GM19438 (cell line): ENCODE data around the gene TRABD.
"Not testable (repeated sequence)": the region's sequence is repeated elsewhere in the genome, so short reads cannot be mapped to it uniquely, and the experiment has no call there.

ENCODE experiments used
- ATAC-seq: cut with Tn5 transposase; IDR thresholded peaks from one replicate; pipeline ENCODE4 v1.9.1; 2021; ENCODE audit warnings: low read depth; ENCODE audit not compliant: unreplicated experiment

Gene TRABD, protein sequence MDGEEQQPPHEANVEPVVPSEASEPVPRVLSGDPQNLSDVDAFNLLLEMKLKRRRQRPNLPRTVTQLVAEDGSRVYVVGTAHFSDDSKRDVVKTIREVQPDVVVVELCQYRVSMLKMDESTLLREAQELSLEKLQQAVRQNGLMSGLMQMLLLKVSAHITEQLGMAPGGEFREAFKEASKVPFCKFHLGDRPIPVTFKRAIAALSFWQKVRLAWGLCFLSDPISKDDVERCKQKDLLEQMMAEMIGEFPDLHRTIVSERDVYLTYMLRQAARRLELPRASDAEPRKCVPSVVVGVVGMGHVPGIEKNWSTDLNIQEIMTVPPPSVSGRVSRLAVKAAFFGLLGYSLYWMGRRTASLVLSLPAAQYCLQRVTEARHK

GRCh38 chr22:50185375-50186087 is at the start of gene TRABD:
TSS of gene TRABD (plus strand) at chr22:50185913. CDS start at chr22:50193061, 7,148 bp downstream.
- no peak for ATAC-seq

GRCh38 chr22:50136581-50137015 is 49.1 kb upstream of the TRABD start:
- no peak for ATAC-seq

- not testable (repeated sequence) for ATAC-seq
These were observed 48.4 kb upstream of the TRABD start for GRCh38 chr22:50137277-50137676.

DNA sequence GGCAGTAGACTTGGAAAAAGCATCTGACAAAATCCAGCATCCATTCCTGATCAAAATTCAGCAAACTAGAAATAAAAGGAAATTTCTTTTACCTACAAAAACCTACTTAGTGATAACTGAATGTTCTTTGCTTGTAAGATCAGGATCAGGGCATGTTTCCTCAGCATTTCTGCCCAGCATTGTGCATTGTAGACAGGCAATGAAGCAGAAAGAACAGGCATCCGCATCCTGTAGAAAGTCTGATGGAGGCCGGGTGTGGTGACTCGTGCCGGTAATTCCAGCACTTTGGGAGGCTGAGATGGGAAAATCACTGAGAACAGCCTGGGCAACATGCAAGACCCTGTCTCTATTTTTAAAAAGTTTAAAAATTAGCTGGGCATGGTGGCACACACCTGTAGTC is 47.7 kb upstream of the TRABD start:
- ATAC-seq = no peak

- ATAC-seq = no peak
These were observed 46.7 kb upstream of the TRABD start for GRCh38 chr22:50138988-50139387.

DNA sequence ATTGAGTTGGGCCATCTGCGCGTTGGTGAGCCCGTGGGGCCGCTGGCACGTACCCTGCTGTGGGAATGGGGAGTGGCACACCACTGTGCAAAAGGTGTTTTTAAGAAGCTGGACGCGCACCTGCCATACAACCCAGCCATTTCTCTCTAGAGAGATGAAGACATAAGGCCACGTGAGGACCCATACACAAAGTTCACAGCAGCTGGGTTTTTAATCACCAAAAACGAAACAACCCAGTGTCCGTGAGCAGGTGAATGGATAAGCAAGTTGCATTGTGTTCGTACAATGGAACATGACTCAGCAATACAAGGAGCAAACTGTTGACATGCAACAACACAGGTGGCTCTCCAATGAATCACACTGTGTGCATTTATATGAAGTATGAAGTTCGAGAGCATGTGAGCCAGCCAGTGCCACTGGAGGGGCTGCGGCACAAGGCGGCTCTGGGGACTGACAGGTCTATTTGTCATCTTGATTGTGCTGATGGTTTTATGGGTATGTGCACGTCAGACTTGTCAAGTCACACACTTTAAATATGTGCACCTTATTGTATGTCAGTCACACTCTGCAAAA is 45.8 kb upstream of the TRABD start:
- ATAC-seq = no peak

- ATAC-seq = no peak
These were observed 45.1 kb upstream of the TRABD start for GRCh38 chr22:50140615-50141014.

- no peak for ATAC-seq
These were observed 44.3 kb upstream of the TRABD start for GRCh38 chr22:50141462-50141861.

DNA sequence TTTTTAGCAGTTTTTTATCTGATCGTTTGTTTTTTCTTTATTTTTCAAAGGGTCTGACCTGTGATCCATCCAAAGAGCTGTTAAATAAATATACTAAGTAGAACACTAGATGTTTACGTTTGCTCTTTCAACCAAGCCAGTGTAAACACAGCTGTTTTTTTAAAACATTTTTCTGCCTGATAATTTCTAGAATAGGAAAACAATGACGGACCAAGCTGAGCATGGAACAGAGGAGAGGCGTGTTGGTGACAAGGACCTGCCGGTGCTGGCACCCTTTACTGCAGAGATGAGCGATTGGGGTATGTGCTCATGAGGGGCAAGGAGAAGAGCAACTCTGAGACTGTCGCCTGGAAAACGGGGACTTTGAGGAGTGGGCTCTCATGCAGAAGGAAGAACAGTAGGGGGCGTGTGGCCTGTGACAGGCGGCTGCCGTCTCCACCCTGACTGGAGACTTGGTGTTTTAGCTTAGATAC is 43.8 kb upstream of the TRABD start:
- ATAC-seq = no peak

DNA sequence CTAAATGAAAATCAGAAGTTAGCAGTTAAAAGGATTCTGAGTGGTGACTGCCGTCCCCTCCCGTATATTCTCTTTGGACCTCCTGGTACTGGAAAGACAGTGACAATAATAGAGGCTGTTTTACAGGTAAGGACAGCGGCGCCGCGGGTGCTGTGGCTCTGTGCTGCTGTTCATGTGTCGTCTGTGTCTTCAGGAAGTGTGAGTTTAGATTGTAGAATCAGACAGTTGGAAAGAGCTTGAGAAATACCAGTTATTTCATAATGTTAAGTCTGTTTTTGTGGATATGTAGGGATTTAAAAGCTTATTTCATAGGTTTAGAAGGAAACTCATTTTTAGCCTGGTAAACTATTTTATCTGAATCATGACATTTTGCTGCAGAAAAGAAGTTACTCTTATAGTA is 42.6 kb upstream of the TRABD start:
- no peak for ATAC-seq

GRCh38 chr22:50144005-50144614 is 41.6 kb upstream of the TRABD start:
- ATAC-seq = no peak

DNA sequence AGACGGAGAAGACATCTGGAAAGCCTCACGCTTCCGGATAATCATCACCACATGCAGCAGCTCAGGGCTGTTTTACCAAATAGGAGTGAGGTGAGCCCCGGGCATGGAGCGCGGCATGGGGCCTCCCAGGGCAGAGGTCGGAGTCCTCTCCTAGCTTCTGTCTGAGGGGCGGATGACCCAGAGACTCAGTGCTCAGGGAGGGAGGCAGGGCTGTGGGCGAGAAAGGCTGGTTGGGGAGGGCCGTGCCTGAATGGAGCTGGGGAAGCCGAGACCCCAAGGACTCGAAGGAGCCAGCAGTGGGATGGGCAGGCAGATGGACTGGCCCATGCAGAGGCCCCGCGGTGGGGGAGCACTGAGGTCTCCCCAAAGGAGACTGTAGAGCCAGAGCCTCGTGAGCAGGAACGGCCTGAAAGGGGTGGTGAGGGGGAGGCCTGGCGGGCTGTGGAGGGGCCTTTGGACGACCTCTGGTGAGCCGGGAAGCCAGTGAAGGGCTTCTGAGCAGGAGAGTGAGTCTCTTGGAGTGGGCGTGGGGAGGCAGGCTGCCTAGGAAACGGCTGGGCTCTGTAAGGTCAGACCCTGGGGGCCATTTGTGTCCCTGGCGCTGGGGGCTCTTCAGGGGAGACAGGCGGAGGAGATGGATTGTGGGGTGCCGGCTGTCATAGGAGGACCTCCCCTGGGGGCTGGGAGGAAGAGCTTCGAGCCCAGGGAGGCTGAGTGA is 39.8 kb upstream of the TRABD start:
- no peak for ATAC-seq

DNA sequence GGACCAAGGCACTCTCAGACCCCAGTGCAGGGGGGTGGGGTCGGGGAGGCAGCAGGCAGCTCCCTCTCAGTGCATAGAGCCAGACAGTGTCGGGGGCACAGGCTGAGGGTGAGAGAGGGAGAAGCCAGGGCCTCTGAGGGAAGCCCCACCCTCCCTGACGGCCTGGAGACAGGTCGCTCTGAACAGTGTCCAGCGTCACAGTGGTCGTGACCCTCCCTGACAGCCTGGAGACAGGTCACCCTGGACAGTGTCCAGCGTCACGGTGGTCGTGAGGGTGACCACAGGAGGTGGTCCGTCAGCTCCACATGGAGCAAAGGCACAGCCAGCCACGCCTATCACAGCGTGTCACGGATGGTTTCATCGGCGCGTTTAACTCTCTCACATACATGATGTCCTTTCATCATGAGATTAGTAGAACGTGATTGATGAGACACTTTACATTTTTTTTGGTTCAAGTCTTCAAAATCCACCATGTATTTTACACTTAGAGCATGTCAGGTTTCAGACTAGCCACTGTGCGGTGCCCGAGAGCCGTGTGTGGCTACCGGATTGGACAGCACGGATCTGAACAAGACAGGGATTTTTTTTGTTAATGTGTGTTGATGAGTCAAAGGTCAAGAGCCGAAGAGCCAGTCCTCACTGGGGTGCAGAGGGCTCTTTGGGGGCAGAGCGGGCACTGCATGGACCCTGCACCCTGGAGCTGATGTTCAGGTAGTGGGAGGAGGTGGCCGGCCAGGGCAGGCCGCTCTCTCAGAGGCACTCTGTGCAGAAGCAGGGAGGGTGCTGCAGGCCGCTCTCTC is 39.1 kb upstream of the TRABD start:
- no peak for ATAC-seq

- ATAC-seq = not testable (repeated sequence)
These were observed 38.2 kb upstream of the TRABD start for GRCh38 chr22:50147258-50148165.

DNA sequence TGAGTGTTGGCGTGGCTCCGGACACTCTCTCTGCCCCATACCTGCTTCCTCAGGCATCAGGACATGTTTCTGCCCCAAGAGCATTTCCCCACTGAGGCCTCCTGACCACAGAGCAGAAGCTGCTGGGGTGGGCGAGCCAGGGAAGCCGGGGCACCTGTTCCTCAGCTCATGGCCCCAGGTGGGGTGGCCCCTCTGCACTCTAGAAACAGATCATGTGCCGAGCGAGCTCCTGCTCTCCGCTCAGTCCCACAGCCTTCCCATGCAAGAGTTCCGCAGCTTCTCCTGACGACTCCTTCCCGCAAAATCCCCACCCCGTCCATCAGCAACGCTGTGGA is 37.6 kb upstream of the TRABD start:
- no peak for ATAC-seq

DNA sequence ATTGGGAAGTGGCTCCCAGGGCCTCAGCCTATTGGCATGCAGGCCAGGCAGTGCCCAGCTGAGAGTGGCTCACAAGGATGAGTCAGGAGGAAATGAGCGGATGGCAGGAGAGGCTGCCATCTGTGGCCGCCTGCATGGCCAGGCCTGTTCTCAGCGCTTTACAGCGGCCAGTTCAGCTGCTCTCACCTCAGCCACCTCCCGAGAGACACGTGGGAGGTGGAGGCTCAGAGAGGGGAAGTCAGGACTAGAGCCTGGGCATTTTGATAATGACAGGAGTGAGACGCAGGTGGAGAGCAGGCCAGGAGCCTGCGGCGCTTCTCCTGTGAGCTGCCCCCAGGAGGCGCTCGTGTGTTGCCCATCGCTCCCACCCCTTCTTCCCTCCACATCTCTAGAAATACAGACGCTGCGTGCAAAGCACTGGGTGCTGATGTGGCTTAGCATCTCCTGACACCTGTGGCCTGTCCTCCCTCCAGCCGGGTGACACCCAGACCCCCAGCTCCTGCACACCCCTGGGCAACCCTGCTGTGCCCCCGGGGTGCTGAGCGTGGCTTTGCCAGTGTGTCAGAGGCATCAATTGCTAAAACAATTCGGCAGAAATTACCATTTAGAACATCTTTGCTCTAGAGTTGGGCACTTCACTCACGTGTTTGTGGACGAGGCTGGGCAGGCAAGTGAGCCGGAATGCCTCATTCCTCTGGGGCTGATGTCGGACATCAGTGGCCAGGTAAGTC is 36.6 kb upstream of the TRABD start:
- no peak for ATAC-seq

DNA sequence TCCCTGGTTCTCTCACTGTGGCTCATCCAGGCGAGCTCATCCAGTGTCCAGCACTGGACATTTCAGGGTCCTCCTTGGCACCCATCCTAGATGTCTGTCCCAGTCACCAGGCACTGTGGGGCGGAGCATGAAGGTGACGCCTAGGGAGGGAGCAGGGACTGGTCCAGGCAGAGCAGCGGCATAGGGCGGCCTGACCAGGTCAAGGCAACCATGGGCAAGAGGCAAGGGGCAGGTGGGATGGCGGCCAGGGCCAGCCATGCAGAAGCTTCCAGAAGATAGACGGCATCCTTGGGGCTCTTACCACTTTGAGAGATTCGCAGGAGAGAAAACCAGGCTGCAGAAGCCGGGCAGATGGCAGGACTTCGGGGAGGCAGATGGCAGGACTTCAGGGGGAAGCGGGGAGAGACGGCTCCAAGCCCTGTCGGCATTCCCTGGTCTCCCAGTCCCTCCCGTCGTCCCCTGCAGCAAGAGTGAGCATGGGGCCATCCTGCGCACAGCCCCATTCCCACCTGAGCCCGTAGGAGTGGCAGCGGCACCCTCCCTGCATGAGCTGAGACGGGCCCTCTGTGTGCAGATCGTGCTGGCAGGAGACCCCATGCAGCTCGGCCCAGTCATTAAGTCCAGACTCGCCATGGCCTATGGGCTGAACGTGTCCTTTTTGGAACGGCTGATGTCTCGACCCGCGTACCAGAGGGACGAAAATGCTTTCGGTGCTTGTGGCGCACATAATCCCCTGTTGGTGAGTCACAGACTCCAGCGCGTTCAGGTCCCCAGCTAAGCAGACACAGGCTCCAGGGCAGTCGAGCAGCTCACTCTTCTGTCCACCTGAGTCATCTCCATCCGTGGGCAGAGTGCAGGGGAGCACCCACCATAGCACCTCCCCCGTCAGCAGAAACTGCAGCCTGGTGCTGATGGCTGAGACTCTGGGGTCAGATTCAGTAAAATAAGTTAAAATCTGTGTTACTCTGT is 35.3 kb upstream of the TRABD start:
- ATAC-seq = no peak
